ENCODE measurements around the gene PRDM16.

PRDM16 gene

GRCh38 chr1:3432306-3432705, 363.3 kb downstream of the PRDM16 start:
- no peak for DNase-seq (ENCODE audit: low read depth)

- no peak for DNase-seq (ENCODE audit: low read depth)
These were observed 364.1 kb downstream of the PRDM16 start for GRCh38 chr1:3433076-3433475.

GRCh38 chr1:3433596-3434320, 364.8 kb downstream of the PRDM16 start:
- no peak for DNase-seq (ENCODE audit: low read depth)

GRCh38 chr1:3434406-3435110, 365.6 kb downstream of the PRDM16 start:
- no peak for DNase-seq (ENCODE audit: low read depth)

- no peak for DNase-seq (ENCODE audit: low read depth)
These were observed 366.7 kb downstream of the PRDM16 start for GRCh38 chr1:3435666-3436065.

GRCh38 chr1:3436451-3436850, 367.4 kb downstream of the PRDM16 start:
- no peak for DNase-seq (ENCODE audit: low read depth)

DNA sequence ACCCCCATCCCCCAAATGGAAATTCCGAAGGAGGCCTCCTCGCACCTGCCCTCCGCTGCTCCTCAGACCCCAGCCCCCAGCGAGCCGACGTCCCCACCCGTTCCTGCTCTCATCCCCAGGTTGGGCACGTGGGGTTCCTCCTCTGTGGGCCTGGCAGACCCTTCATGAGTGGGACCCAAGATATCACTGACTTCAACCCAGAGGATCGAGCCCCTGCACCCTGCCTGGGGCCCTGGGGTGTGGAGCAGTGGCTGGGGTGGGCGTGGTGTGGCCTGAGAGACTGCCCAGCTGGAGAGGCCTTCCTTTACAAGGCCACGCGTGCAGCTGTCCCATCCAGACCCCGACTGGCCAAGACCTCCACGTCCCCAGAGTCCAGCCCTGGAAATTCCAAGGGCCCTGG, 367.9 kb downstream of the PRDM16 start:
- no peak for DNase-seq (ENCODE audit: low read depth)

- no peak for DNase-seq (ENCODE audit: low read depth)
These were observed 369.7 kb downstream of the PRDM16 start for GRCh38 chr1:3438661-3439180.

GRCh38 chr1:3439346-3440299, 370.6 kb downstream of the PRDM16 start:
- DNase-seq (ENCODE audit: low read depth): no peak

GRCh38 chr1:3440300-3440681, 371.3 kb downstream of the PRDM16 start:
- no peak for DNase-seq (ENCODE audit: low read depth)

- no peak for DNase-seq (ENCODE audit: low read depth)
These were observed 371.9 kb downstream of the PRDM16 start for GRCh38 chr1:3440711-3441409.

DNA sequence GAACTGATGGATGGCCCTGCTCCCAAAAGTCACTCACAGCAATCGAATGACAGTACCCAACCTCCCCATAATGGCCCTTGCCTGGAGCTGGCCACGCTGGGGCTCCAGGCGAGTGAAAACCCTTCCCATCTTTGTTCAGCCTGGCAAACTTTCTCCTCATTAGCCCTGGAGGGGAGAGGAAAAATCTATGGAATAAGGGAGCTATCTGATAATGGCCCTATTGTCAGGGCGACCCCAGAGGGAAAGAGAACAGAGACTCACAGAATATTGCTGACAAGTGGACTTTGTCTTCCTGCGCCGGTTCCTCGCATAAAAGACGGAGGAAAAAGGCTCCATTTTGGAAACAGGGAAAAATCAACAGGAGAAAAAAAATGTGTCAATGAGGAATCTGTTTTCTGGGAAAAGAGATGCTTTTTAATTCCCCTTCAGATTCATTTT, 372.4 kb downstream of the PRDM16 start:
- no peak for DNase-seq (ENCODE audit: low read depth)

- DNase-seq (ENCODE audit: low read depth): no peak
These were observed 372.9 kb downstream of the PRDM16 start for GRCh38 chr1:3441880-3442279.

DNA sequence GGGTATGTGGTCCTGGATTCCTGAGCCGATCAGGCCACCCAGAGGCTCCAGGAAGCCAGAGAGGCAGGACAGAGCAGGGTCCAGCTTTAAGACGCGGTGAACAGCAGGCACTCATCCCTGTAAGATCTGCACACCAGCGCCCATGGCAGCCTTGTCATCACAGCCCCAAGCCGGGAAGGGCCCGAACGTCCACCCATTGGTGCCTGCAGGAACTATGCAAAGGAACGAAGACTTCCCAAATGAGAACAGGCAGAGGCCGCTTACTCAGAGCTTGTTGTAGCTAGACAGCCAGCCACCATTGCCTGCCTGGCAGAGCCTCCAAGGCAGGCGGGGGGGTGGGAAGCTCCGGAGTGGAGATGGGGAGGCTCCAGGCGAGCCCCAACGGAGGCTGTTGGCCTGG, 373.3 kb downstream of the PRDM16 start:
- no peak for DNase-seq (ENCODE audit: low read depth)

GRCh38 chr1:3442901-3443300, 373.9 kb downstream of the PRDM16 start:
- no peak for DNase-seq (ENCODE audit: low read depth)

GRCh38 chr1:3443807-3444206, 374.8 kb downstream of the PRDM16 start:
- no peak for DNase-seq (ENCODE audit: low read depth)

- DNase-seq (ENCODE audit: low read depth): no peak
These were observed 375.3 kb downstream of the PRDM16 start for GRCh38 chr1:3444298-3444697.

DNA sequence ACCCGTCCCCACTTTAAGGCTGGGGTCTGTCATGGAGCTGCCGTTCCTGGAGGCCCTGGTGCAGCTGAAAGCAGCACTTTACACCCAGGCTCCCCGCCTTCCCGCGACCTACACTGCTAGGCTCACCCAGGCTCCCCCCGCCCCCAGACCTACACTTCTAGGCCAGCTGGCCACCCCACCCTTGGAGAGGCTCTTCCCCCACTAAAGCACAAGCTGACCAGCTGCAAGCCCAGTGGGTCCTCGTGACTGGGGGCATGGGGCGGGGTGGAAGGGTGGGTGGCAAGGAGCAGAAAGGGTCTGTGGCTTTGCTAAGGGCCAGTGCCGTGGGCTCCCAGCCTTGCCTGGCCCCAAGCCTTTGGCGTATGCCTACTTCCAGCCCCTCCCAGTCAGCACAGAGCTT, 375.7 kb downstream of the PRDM16 start:
- no peak for DNase-seq (ENCODE audit: low read depth)

DNA sequence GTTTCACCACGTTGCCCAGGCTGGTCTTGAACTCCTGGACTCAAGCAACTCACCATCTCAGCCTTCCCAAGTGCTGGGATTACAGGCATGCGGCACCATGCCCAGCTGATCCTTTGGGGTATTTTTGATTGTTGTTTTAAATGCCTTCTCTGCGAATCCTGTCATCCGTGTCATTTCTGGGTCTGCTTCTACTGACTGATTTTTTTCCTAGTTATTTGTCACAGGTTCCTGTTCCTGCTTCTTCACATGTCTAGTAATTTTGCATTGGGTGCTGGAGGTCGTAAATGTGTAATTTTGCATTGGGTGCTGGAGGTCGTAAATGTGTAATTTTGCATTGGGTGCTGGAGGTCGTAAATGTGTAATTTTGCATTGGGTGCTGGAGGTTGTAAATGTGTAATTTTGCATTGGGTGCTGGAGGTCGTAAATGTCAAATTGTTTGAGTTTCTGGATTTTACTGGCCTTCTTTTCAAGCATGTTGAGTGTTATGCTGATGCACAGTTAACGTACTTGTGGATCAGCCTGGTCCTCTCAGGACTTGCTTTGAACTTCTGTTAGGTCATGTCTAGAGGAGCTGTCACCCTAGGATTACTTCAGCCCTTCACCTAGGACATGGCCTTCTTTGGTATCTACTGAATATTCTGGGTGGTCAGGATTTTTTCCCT, 381.3 kb downstream of the PRDM16 start:
- DNase-seq (ENCODE audit: low read depth): no peak

DNA sequence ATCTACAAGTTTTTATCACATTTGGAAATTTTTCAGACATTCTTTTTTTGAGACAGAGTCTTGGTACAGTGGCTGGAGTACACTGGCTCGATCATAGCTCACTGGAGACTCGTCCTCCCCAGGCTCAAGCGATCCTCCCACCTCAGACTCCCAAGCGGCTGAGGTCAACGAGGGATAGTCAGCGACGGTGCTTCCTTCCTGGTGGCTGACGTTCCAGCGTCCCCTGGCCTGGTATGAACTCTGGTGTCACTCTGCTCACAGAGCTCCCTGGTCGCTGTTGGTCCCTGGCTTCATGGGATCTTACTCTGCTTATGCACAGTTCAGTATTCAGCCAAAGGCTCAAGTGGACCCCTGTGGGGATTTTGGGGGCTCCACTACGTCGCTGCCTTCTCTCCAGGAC, 382.0 kb downstream of the PRDM16 start:
- DNase-seq (ENCODE audit: low read depth): no peak
